ENCODE results near the gene POU6F1. TPM values are rescaled to one million over a fixed set of nuclear protein-coding genes. Genes with fewer than 3 reads are reported as not detected.

POU6F1 gene
- total RNA-seq, 2 experiments from 2014 or later: 2.6 to 5.5 TPM

DNA sequence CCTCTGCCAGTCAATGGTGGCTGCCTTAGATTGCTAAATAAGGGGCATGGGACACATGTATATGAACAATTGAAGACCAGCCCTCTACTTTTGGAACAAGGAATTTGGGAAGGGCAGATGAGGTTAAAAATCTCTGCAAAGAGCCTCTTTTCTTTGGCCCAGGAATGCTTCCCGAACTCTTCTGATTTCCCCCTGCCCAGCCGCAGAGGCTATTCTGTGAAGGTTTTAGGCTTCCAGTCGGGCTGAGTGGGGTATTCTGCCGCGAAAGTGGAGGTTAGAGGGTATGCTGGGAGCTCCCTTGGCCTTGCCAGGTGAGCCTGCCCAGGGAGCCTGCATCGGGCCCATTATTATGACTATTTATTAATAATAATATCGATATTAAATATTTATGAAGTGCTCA, 1.2 kb downstream of the POU6F1 start:
- H4K20me1 ChIP-seq (ENCODE audit: insufficient read depth, low read length): no peaks in the 10 kb centered on the region
- H2AFZ ChIP-seq (ENCODE audit: low read length): 0 out of 2 replicates have a peak overlapping the region, but pooled peaks have one; percentile 79
- intact Hi-C loops (cut with micrococcal nuclease; ENCODE audit: unreplicated experiment): loop anchor here (5.0 to 10.0 kb wide), 2 partner anchors 44 to 132 kb away; partner anchors contain the start of genes CSRNP2 and TFCP2
- H3K4me1 ChIP-seq (ENCODE audit: insufficient read depth, low read length, poor library complexity, severe bottlenecking): peaks cover 21% of the 10 kb centered on the region
- BruUV-seq (replicated peaks): no TSS peak
- no peaks in the 10 kb centered on the region for H3K36me3 ChIP-seq (ENCODE audit: insufficient read depth, low read length)
- ChIA-PET POLR2A (interaction anchor here (0.6 to 1.0 kb wide), 3 partner anchors 15 to 235 kb away, joined by 3 to 5 read pairs (median 3); no protein-coding TSS in a partner anchor), CTCF (ENCODE audit: unreplicated experiment) (no interaction called here)
- H3K79me2 ChIP-seq (ENCODE audit: insufficient read depth, low read depth, low read length): no peaks in the 10 kb centered on the region
- no peak overlapping the region for H3K27ac ChIP-seq (ENCODE audit: low read depth, low read length, poor library complexity, severe bottlenecking)
- no peak for DNase-seq (ENCODE audit: low spot score)
- H3K4me3 ChIP-seq (ENCODE audit: low read depth, low read length, poor library complexity, severe bottlenecking): peak overlapping the region; percentile 69
- no peaks in the 10 kb centered on the region for H3K9me2 ChIP-seq (ENCODE audit: insufficient read depth, low read length)
- H3K9me3 ChIP-seq (ENCODE audit: low read length): no peaks in the 10 kb centered on the region
- H3K4me2 ChIP-seq (ENCODE audit: low read length): peak overlapping the region; percentile 95
- TF ChIP-seq CTCF (conservative IDR thresholded peaks at IDR 0.05; ENCODE audit: low read length): no peak
- no peak for TF ChIP-seq EZH2phosphoT487 (IDR thresholded peaks at IDR 0.05; ENCODE audit: borderline replicate concordance, low read depth, low read length)

- Histone ChIP-seq H3K9me3 (ENCODE audit: low read length) (no peaks in the 10 kb centered on the region), H3K36me3 (ENCODE audit: insufficient read depth, low read length) (no peaks in the 10 kb centered on the region), H3K4me2 (ENCODE audit: low read length) (no peak overlapping the region), H4K20me1 (ENCODE audit: insufficient read depth, low read length) (no peaks in the 10 kb centered on the region), H3K4me1 (ENCODE audit: insufficient read depth, low read length, poor library complexity, severe bottlenecking) (peaks cover 20% of the 10 kb centered on the region), H3K79me2 (ENCODE audit: insufficient read depth, low read depth, low read length) (no peaks in the 10 kb centered on the region), H2AFZ (ENCODE audit: low read length) (no peak overlapping the region), H3K27ac (ENCODE audit: low read depth, low read length, poor library complexity, severe bottlenecking) (no peak overlapping the region), H3K9me2 (ENCODE audit: insufficient read depth, low read length) (no peaks in the 10 kb centered on the region), H3K4me3 (ENCODE audit: low read depth, low read length, poor library complexity, severe bottlenecking) (no peak overlapping the region)
- POLR2A ChIA-PET: interaction anchor here (0.7 kb wide), 2 partner anchors 10 to 613 kb away, joined by 4 to 5 read pairs; no protein-coding TSS in a partner anchor
- CTCF ChIA-PET (ENCODE audit: unreplicated experiment): no interaction called here
- BruUV-seq (replicated peaks): no TSS peak
- no peak for DNase-seq (ENCODE audit: low spot score)
- intact Hi-C loops (cut with micrococcal nuclease; ENCODE audit: unreplicated experiment): loop anchor here (5.0 to 10.0 kb wide), 2 partner anchors 43 to 130 kb away; partner anchors contain the start of genes CSRNP2 and TFCP2
- TF ChIP-seq EZH2phosphoT487 (IDR thresholded peaks at IDR 0.05; ENCODE audit: borderline replicate concordance, low read depth, low read length): no peak
- no peak for TF ChIP-seq CTCF (conservative IDR thresholded peaks at IDR 0.05; ENCODE audit: low read length)
These were observed 3.0 kb downstream of the POU6F1 start for GRCh38 chr12:51214895-51215294.

GRCh38 chr12:51210690-51211395, 7.0 kb downstream of the POU6F1 start:
- H3K4me3 ChIP-seq (ENCODE audit: low read depth, low read length, poor library complexity, severe bottlenecking): no peak overlapping the region
- intact Hi-C loops (cut with micrococcal nuclease; ENCODE audit: unreplicated experiment): loop anchor here (10.0 kb wide), 1 partner anchor 126 kb away; the partner anchor contains the start of gene CSRNP2
- TF ChIP-seq CTCF (conservative IDR thresholded peaks at IDR 0.05; ENCODE audit: low read length) (no peak), EZH2phosphoT487 (IDR thresholded peaks at IDR 0.05; ENCODE audit: borderline replicate concordance, low read depth, low read length) (no peak)
- H3K9me2 ChIP-seq (ENCODE audit: insufficient read depth, low read length): no peaks in the 10 kb centered on the region
- H3K4me2 ChIP-seq (ENCODE audit: low read length): no peak overlapping the region
- no peak overlapping the region for H3K27ac ChIP-seq (ENCODE audit: low read depth, low read length, poor library complexity, severe bottlenecking)
- no peaks in the 10 kb centered on the region for H3K36me3 ChIP-seq (ENCODE audit: insufficient read depth, low read length)
- no peak for DNase-seq (ENCODE audit: low spot score)
- no peaks in the 10 kb centered on the region for H3K9me3 ChIP-seq (ENCODE audit: low read length)
- no peak overlapping the region for H2AFZ ChIP-seq (ENCODE audit: low read length)
- no peaks in the 10 kb centered on the region for H3K79me2 ChIP-seq (ENCODE audit: insufficient read depth, low read depth, low read length)
- CTCF ChIA-PET (ENCODE audit: unreplicated experiment): no interaction called here
- no peaks in the 10 kb centered on the region for H3K4me1 ChIP-seq (ENCODE audit: insufficient read depth, low read length, poor library complexity, severe bottlenecking)
- POLR2A ChIA-PET: interaction anchor here (0.6 to 1.2 kb wide), 3 partner anchors 18 to 129 kb away, joined by 3 read pairs; no protein-coding TSS in a partner anchor
- no peaks in the 10 kb centered on the region for H4K20me1 ChIP-seq (ENCODE audit: insufficient read depth, low read length)
- BruUV-seq (replicated peaks): no TSS peak
